HCT116 (cell line): ENCODE data around the gene MYO1E.

Source experiments
- CEBPB ChIP-seq: IDR thresholded peaks from 2 replicates; pipeline ENCODE4 v1.6.1; 2012; ENCODE audit warnings: low read depth
- EGR1 ChIP-seq: IDR thresholded peaks from 2 replicates; pipeline ENCODE4 v1.6.1; 2012; ENCODE audit warnings: low read depth
- EZH2 ChIP-seq: fragments of 200-600 bp; sonication (generic); IDR thresholded peaks from 2 replicates; pipeline ENCODE4 v1.6.1; 2017; ENCODE audit warnings: antibody characterized with exemption, mixed run types
- EZH2phosphoT487 ChIP-seq: fragments of 200-600 bp; IDR thresholded peaks from 2 replicates; pipeline ENCODE4 v1.6.1; 2018; ENCODE audit warnings: antibody characterized with exemption, borderline replicate concordance
- POLR2A ChIP-seq: IDR thresholded peaks from 2 replicates; pipeline ENCODE4 v1.7.0; 2011; ENCODE audit warnings: borderline replicate concordance; ENCODE audit not compliant: insufficient read depth, insufficient read length; ENCODE audit errors: extremely low read depth
- POLR2AphosphoS5 ChIP-seq: IDR thresholded peaks from 2 replicates; pipeline ENCODE4 v1.6.1; 2011; ENCODE audit warnings: mild to moderate bottlenecking, low read depth, low read length, moderate library complexity
- RAD21 ChIP-seq: IDR thresholded peaks from 2 replicates; pipeline ENCODE4 v1.6.1; 2012; ENCODE audit warnings: low read depth, mild to moderate bottlenecking
- SIN3A ChIP-seq: IDR thresholded peaks from 2 replicates; pipeline ENCODE4 v1.6.1; 2012; ENCODE audit warnings: low read depth
- SP1 ChIP-seq: IDR thresholded peaks from 2 replicates; pipeline ENCODE4 v1.6.1; 2012; ENCODE audit warnings: low read depth
- YY1 ChIP-seq: IDR thresholded peaks from 2 replicates; pipeline ENCODE4 v1.6.1; 2011; ENCODE audit warnings: low read length, low read depth, moderate library complexity, mild to moderate bottlenecking; ENCODE audit not compliant: insufficient replicate concordance; ENCODE audit errors: extremely low read depth
- TF ChIP-seq, protein P1 (sequence below), 3 experiments: fragments of 200-600 bp in 1 of 3; sonication (generic) in 1 of 3; IDR thresholded peaks in 2 of 3; conservative IDR thresholded peaks in 1 of 3; 2 replicates each; pipeline ENCODE4 v1.5.1; 2012 to 2017; ENCODE audit warnings: low read depth in 2 of 3, low read length in 2 of 3, antibody characterized with exemption in 1 of 3, borderline replicate concordance in 1 of 3, control low read depth in 1 of 3, mild to moderate bottlenecking in 1 of 3, mixed read lengths in 1 of 3, mixed run types in 1 of 3, moderate library complexity in 1 of 3; ENCODE audit not compliant: insufficient read depth in 1 of 3
- TF ChIP-seq, protein P2 (sequence below): IDR thresholded peaks from 2 replicates; pipeline ENCODE4 v1.6.1; 2011; ENCODE audit warnings: mild to moderate bottlenecking, low read length, moderate library complexity; ENCODE audit not compliant: insufficient replicate concordance; ENCODE audit errors: extremely low read depth
- TF ChIP-seq, protein P3 (sequence below): IDR thresholded peaks from 2 replicates; pipeline ENCODE4 v1.6.1; 2012

DNA sequence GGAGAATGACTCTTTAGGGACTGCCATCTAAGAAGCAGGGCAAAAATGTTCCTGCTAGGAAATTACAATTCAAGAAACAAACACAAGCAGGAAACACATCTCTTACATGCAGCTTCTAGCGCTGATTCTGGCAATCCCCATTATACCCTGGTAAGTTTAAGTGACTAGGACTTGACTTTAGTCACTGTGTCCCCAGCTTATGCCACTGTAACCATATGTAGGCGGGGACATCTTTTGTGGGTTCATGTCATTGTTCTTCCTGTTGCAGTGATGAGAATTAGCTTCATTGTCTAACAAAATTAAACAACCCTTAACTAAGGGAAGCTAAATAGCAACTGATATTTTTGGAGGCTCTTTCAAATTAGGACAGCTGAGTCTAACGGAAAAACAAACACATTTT is 47.4 kb upstream of the MYO1E start:
- TF ChIP-seq, protein P1, sequence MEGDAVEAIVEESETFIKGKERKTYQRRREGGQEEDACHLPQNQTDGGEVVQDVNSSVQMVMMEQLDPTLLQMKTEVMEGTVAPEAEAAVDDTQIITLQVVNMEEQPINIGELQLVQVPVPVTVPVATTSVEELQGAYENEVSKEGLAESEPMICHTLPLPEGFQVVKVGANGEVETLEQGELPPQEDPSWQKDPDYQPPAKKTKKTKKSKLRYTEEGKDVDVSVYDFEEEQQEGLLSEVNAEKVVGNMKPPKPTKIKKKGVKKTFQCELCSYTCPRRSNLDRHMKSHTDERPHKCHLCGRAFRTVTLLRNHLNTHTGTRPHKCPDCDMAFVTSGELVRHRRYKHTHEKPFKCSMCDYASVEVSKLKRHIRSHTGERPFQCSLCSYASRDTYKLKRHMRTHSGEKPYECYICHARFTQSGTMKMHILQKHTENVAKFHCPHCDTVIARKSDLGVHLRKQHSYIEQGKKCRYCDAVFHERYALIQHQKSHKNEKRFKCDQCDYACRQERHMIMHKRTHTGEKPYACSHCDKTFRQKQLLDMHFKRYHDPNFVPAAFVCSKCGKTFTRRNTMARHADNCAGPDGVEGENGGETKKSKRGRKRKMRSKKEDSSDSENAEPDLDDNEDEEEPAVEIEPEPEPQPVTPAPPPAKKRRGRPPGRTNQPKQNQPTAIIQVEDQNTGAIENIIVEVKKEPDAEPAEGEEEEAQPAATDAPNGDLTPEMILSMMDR (IDR thresholded peaks at IDR 0.05 in 2 of 3, conservative IDR thresholded peaks at IDR 0.05 in 1 of 3; ENCODE audit: borderline replicate concordance in 1 of 3, insufficient read depth in 1 of 3, low read depth in 2 of 3, low read length in 2 of 3): no peak
- no peak for TF ChIP-seq EZH2phosphoT487
- TF ChIP-seq RAD21: no peak
- no peak for TF ChIP-seq POLR2A
- no peak for TF ChIP-seq EGR1
- no peak for TF ChIP-seq CEBPB
- TF ChIP-seq YY1: no peak
- TF ChIP-seq SP1: no peak
- TF ChIP-seq POLR2AphosphoS5: no peak
- no peak for TF ChIP-seq EZH2
- TF ChIP-seq, protein P2, sequence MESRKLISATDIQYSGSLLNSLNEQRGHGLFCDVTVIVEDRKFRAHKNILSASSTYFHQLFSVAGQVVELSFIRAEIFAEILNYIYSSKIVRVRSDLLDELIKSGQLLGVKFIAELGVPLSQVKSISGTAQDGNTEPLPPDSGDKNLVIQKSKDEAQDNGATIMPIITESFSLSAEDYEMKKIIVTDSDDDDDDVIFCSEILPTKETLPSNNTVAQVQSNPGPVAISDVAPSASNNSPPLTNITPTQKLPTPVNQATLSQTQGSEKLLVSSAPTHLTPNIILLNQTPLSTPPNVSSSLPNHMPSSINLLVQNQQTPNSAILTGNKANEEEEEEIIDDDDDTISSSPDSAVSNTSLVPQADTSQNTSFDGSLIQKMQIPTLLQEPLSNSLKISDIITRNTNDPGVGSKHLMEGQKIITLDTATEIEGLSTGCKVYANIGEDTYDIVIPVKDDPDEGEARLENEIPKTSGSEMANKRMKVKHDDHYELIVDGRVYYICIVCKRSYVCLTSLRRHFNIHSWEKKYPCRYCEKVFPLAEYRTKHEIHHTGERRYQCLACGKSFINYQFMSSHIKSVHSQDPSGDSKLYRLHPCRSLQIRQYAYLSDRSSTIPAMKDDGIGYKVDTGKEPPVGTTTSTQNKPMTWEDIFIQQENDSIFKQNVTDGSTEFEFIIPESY: no peak
- TF ChIP-seq, protein P3, sequence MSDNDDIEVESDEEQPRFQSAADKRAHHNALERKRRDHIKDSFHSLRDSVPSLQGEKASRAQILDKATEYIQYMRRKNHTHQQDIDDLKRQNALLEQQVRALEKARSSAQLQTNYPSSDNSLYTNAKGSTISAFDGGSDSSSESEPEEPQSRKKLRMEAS: no peak
- no peak for TF ChIP-seq SIN3A
